PC-3 (cell line): ENCODE measurements around the gene R3HDML. TPM values are rescaled to one million over a fixed set of nuclear protein-coding genes. Genes with fewer than 3 reads are reported as not detected.

Experiments used
- ATAC-seq: fragments of 200-7000 bp; cut with Tn5 transposase; 2 replicates; pipeline ENCODE4 v1.9.1; 2020; ENCODE audit warnings: mild to moderate bottlenecking, moderate library complexity
- BruUV-seq: library from RNA; stranded (reverse); fragments of 400-500 nt; replicated peaks from 2 replicates; lab custom pipeline; 2021; lab: Mats Ljungman, UMichigan
- CTCF ChIA-PET: fragments of 300-600 bp; sonication (Branson Sonifier 250); formaldehyde crosslinking; loops from one replicate; lab custom pipeline; 2022; ENCODE audit warnings: antibody characterized with exemption; lab: Charles Lee
- POLR2A ChIA-PET: fragments of 300-600 bp; sonication (Branson Sonifier 250); formaldehyde crosslinking; loops from one replicate; lab custom pipeline; 2022; ENCODE audit warnings: antibody characterized with exemption; ENCODE audit not compliant: unreplicated experiment; lab: Charles Lee
- DNase-seq: peaks from one replicate; pipeline ENCODE4 v3.0.0-alpha.2; 2015
- H2AFZ ChIP-seq: fragments of 300-600 bp; sonication (generic); 2 replicates; pipeline ENCODE4 v1.6.0; 2016; ENCODE audit warnings: antibody characterized with exemption, low read length
- H3F3A ChIP-seq: fragments of 300-600 bp; sonication (generic); one replicate; pipeline ENCODE4 v1.6.0; 2017; ENCODE audit warnings: antibody characterized with exemption, low read length, control low read depth, mild to moderate bottlenecking; ENCODE audit not compliant: unreplicated experiment
- H3K27ac ChIP-seq: fragments of 300-600 bp; sonication (generic); 2 replicates; pipeline ENCODE4 v1.5.1; 2016; ENCODE audit warnings: mild to moderate bottlenecking, low read length
- H3K27me3 ChIP-seq: fragments of 300-600 bp; sonication (generic); 2 replicates; pipeline ENCODE4 v1.6.1; 2016; ENCODE audit warnings: low read length, mixed read lengths
- H3K36me3 ChIP-seq: fragments of 300-600 bp; sonication (generic); 2 replicates; pipeline ENCODE4 v1.6.1; 2016; ENCODE audit warnings: low read depth, mixed run types, low read length, mixed read lengths
- H3K4me1 ChIP-seq: fragments of 300-600 bp; sonication (generic); 2 replicates; pipeline ENCODE4 v1.5.1; 2016; ENCODE audit warnings: low read length; ENCODE audit not compliant: insufficient read depth
- H3K4me2 ChIP-seq: fragments of 300-600 bp; sonication (generic); 2 replicates; pipeline ENCODE4 v1.6.0; 2016; ENCODE audit warnings: low read length
- H3K4me3 ChIP-seq: fragments of 300-600 bp; sonication (generic); 2 replicates; pipeline ENCODE4 v1.5.1; 2016; ENCODE audit warnings: mild to moderate bottlenecking, low read length, mixed read lengths
- H3K79me2 ChIP-seq: fragments of 300-600 bp; sonication (generic); 2 replicates; pipeline ENCODE4 v1.6.1; 2017; ENCODE audit warnings: low read length, mixed read lengths
- H3K9ac ChIP-seq: fragments of 300-600 bp; sonication (generic); 2 replicates; pipeline ENCODE4 v1.6.0; 2016; ENCODE audit warnings: mild to moderate bottlenecking, low read length
- H3K9me2 ChIP-seq: fragments of 300-600 bp; sonication (generic); replicated peaks from 2 replicates; pipeline ENCODE4 v1.6.1; 2016; ENCODE audit warnings: mixed run types, low read length, mixed read lengths
- H3K9me3 ChIP-seq: fragments of 300-600 bp; sonication (generic); 2 replicates; pipeline ENCODE4 v1.6.1; 2016; ENCODE audit warnings: low read length, mixed read lengths
- H4K20me1 ChIP-seq: fragments of 300-600 bp; sonication (generic); 2 replicates; pipeline ENCODE4 v1.6.1; 2016; ENCODE audit warnings: low read length, mixed read lengths
- EZH2 ChIP-seq: fragments of 300-600 bp; sonication (generic); IDR thresholded peaks from one replicate; pipeline ENCODE4 v1.6.1; 2017; ENCODE audit warnings: antibody characterized with exemption, mild to moderate bottlenecking, low read length; ENCODE audit not compliant: unreplicated experiment
- EZH2phosphoT487 ChIP-seq: fragments of 300-600 bp; sonication (generic); IDR thresholded peaks from 2 replicates; pipeline ENCODE4 v1.6.1; 2018; ENCODE audit warnings: mild to moderate bottlenecking, antibody characterized with exemption, low read length, borderline replicate concordance
- intact Hi-C: fragments of 100-400 bp; cut with micrococcal nuclease; formaldehyde crosslinking; loops from 2 replicates; pipeline ENCODE4 v1.9.0; 2023
- total RNA-seq: library from RNA; depleted of rRNA; stranded (reverse); fragments of >200 nt; gene quantifications from 2 replicates; pipeline ENCODE4 v1.2.3, GENCODE V29; 2014; rRNA removed
- TF ChIP-seq, protein P1 (sequence below): fragments of 300-600 bp; sonication (generic); conservative IDR thresholded peaks from 2 replicates; pipeline ENCODE4 v1.5.1; 2017; ENCODE audit warnings: antibody characterized with exemption, low read depth, mild to moderate bottlenecking, low read length

R3HDML gene
- total RNA-seq, 1 experiment from 2014 or later: not detected

DNA sequence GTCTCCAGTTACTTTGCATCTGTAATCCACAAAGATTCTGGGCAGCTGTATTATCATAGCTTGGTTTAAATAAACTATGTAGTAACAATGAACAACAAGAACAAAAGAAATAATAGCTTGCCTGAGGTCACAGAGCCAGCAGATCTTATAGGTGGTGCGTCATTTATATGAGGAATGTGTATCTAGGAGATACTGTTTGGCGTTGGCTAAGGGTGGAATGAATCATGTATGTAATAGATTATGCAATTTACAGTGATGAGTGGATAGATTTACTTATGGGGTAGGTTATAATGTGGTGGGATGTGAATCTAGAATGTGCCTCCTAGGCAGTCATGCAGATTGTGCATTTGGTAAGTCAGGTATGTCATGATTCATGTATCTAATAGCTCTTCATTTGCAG lies 61.5 kb downstream of the R3HDML start:
- peak overlapping the region; percentile 33 for H3K27ac ChIP-seq
- no peaks in the 10 kb centered on the region for H3K9me3 ChIP-seq
- no TSS peak for BruUV-seq
- no peaks in the 10 kb centered on the region for H3F3A ChIP-seq
- H3K9ac ChIP-seq: no peak overlapping the region
- intact Hi-C loops: no loop called here
- no peaks in the 10 kb centered on the region for H3K36me3 ChIP-seq
- no peak overlapping the region for H2AFZ ChIP-seq
- H3K27me3 ChIP-seq: no peaks in the 10 kb centered on the region
- DNase-seq (peak; percentile 93), ATAC-seq (peak; percentile 94)
- H3K4me1 ChIP-seq: peaks cover 12% of the 10 kb centered on the region
- no peaks in the 10 kb centered on the region for H3K9me2 ChIP-seq
- H4K20me1 ChIP-seq: no peaks in the 10 kb centered on the region
- no peak overlapping the region for H3K4me2 ChIP-seq
- ChIA-PET POLR2A (no interaction called here), CTCF (interaction anchor here (0.5 to 0.7 kb wide), 3 partner anchors 47 to 133 kb away, joined by 3 to 4 read pairs (median 3); no protein-coding TSS in a partner anchor)
- no peak overlapping the region for H3K4me3 ChIP-seq
- H3K79me2 ChIP-seq: no peaks in the 10 kb centered on the region
- TF ChIP-seq EZH2phosphoT487 (no peak), EZH2 (no peak)
- TF ChIP-seq, protein P1, sequence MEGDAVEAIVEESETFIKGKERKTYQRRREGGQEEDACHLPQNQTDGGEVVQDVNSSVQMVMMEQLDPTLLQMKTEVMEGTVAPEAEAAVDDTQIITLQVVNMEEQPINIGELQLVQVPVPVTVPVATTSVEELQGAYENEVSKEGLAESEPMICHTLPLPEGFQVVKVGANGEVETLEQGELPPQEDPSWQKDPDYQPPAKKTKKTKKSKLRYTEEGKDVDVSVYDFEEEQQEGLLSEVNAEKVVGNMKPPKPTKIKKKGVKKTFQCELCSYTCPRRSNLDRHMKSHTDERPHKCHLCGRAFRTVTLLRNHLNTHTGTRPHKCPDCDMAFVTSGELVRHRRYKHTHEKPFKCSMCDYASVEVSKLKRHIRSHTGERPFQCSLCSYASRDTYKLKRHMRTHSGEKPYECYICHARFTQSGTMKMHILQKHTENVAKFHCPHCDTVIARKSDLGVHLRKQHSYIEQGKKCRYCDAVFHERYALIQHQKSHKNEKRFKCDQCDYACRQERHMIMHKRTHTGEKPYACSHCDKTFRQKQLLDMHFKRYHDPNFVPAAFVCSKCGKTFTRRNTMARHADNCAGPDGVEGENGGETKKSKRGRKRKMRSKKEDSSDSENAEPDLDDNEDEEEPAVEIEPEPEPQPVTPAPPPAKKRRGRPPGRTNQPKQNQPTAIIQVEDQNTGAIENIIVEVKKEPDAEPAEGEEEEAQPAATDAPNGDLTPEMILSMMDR: no peak

DNA sequence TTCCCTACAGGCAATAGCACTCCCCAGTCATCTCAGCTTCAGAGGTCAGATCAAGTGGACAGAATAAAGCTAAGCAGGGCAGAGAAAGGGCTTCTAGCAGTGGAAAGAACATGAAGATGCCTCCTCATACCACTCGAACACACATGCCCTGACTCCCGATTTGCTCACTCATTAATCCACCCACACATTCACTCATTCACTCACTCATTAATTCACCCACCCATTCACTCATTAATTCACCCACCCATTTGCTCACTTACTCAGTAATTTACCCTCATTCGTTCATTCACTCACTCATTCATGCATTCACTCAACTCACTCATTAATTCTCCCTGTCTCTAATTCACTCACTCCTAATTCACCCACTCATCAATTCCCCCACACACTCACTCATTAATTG lies 62.6 kb downstream of the R3HDML start:
- CTCF ChIA-PET: interaction anchor here (0.6 kb wide), 1 partner anchor 8 kb away, joined by 5 read pairs; no protein-coding TSS in a partner anchor
- Histone ChIP-seq H3K4me3 (no peak overlapping the region), H3K9ac (no peak overlapping the region), H3K9me3 (no peaks in the 10 kb centered on the region), H3K4me2 (no peak overlapping the region), H4K20me1 (no peaks in the 10 kb centered on the region), H2AFZ (no peak overlapping the region), H3K36me3 (no peaks in the 10 kb centered on the region), H3K27me3 (no peaks in the 10 kb centered on the region), H3K4me1 (peaks cover 12% of the 10 kb centered on the region), H3F3A (no peaks in the 10 kb centered on the region), H3K79me2 (no peaks in the 10 kb centered on the region), H3K9me2 (no peaks in the 10 kb centered on the region), H3K27ac (no peak overlapping the region)
- no peak for TF ChIP-seq EZH2
- TF ChIP-seq, protein P1: no peak
- TF ChIP-seq EZH2phosphoT487: no peak
- no peak for ATAC-seq
- POLR2A ChIA-PET: no interaction called here
- intact Hi-C loops: no loop called here
- no peak for DNase-seq
- no TSS peak for BruUV-seq

DNA sequence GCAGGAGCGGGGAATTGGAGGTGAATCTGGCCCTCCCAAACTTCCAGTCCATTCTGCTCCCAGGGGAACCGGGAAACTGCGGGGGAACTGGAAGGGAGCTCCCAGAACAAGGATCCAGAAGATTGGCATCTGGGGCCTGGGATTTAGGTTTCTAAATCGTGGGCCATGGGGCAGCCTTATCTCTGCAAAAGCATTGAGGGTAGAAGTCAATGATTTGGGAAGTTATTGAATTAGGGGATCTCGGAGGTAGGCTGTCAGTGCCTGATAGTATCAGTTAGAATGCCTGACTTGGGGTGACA lies 63.8 kb downstream of the R3HDML start:
- intact Hi-C loops: no loop called here
- Histone ChIP-seq H3K27me3 (no peaks in the 10 kb centered on the region), H3K4me2 (no peak overlapping the region), H2AFZ (no peak overlapping the region), H3F3A (no peaks in the 10 kb centered on the region), H4K20me1 (no peaks in the 10 kb centered on the region), H3K9me2 (no peaks in the 10 kb centered on the region), H3K4me3 (no peak overlapping the region), H3K79me2 (no peaks in the 10 kb centered on the region), H3K9ac (no peak overlapping the region), H3K36me3 (no peaks in the 10 kb centered on the region), H3K9me3 (no peaks in the 10 kb centered on the region), H3K4me1 (peaks cover 12% of the 10 kb centered on the region), H3K27ac (no peak overlapping the region)
- DNase-seq: no peak
- BruUV-seq: no TSS peak
- ATAC-seq: no peak
- TF ChIP-seq EZH2phosphoT487 (no peak), EZH2 (no peak)
- TF ChIP-seq, protein P1: no peak
- ChIA-PET POLR2A (no interaction called here), CTCF (no interaction called here)

Other genes with a start within 250 kb of the R3HDML start
- gene JPH2, start 149.9 kb upstream of the R3HDML start, total RNA-seq: 15.5 and 15.8 TPM in 2 replicates
- gene OSER1, start 126.3 kb upstream of the R3HDML start, total RNA-seq: 29.0 and 34.8 TPM in 2 replicates
- not detected in 2 replicates for gene GDAP1L1, start 89.7 kb upstream of the R3HDML start, total RNA-seq
- gene FITM2, start 25.8 kb upstream of the R3HDML start, total RNA-seq: 8.8 and 9.9 TPM in 2 replicates
- gene HNF4A, start 18.7 kb downstream of the R3HDML start, total RNA-seq: not detected in 2 replicates
- gene TTPAL, start 138.8 kb downstream of the R3HDML start, total RNA-seq: 14.0 and 17.9 TPM in 2 replicates
- gene SERINC3, start 185.0 kb downstream of the R3HDML start, total RNA-seq: 75.4 and 92.6 TPM in 2 replicates
- 47.5 and 49.2 TPM in 2 replicates for gene PKIG, start 245.5 kb downstream of the R3HDML start, total RNA-seq